COLO829 (cell line): ENCODE measurements around the gene NSA2.

Experiments used
- DNase-seq: peaks from one replicate; pipeline ENCODE4 v3.0.0; 2012; ENCODE audit warnings: low spot score

Gene NSA2

DNA sequence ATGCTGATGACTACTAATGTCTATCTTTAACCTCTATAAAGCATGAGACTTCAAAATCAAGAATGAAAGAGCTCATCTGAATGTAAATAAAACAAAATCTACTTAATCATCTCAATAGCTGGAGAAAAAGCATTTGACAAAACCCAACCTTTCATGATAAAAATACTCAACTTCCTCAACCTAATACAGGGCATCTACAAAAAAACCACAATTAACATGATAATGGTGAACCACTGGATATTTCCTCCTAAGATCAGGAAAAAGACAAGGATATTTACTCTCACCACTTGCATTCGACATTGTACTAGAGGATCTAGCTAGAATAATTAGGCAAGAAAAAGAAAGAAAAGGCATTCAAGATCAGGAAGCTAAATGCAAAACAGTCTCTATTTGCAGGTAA, 49.8 kb downstream of the NSA2 start:
- no peak for DNase-seq

DNA sequence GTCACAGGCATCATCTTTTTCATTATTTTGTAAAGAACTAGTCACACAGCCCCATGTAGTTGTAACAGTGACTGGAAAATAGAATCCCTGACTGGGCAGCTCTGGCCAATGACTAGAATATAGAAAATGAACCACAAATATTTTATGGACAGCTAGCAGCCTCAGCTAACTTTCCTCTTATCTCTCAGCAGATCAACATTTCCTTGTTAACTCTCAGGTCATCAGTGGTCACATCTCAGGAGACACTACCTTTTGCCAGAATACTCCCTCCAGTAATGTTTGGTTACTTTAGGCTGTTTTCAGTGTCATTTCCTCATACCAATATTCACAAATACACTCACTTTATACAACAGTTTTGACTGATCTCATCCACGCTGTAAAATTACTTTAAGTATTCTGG, 55.2 kb downstream of the NSA2 start:
- DNase-seq: no peak

DNA sequence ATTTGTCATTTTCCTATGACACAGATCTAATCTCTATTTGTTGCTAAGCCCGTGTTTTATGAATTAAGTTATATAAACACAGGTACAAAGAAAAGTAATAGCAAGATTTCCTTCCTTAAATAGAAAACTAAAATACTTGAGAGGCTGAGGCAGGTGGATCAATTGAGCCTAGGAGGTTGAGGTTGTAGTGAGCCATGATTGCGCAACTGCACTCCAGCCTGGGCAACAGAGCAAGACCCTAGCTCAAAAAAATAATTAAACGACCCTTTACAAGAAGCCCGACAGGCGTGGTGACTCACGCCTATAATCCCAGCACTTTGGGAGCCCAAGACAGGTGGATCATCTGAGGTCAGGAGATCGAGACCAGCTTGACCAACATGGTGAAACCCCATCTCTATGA, 62.4 kb downstream of the NSA2 start:
- DNase-seq: no peak
